Stimulated activated CD4-positive, alpha-beta T cell treated with anti-CD3 and anti-CD28 coated beads, Interleukin-2, amount 100 ng/mL, for 4 hours (primary cell): ENCODE measurements around the gene GALNT18.
"Not testable (repeated sequence)": the region's sequence is repeated elsewhere in the genome, so short reads cannot be mapped to it uniquely, and the experiment has no call there.

Source experiments
- DNase-seq: peaks from one replicate; pipeline ENCODE4 v3.0.0-alpha.2; 2020; ENCODE audit warnings: low read depth

The GALNT18 gene

GRCh38 chr11:11384829-11385228 is 237.0 kb downstream of the GALNT18 start:
- DNase-seq = no peak

GRCh38 chr11:11383995-11384394 is 237.8 kb downstream of the GALNT18 start:
- no peak for DNase-seq

GRCh38 chr11:11382858-11383532 is 238.8 kb downstream of the GALNT18 start:
- DNase-seq = no peak

- no peak for DNase-seq
These were observed 240.2 kb downstream of the GALNT18 start for GRCh38 chr11:11381471-11382105.

GRCh38 chr11:11380883-11381282 is 240.9 kb downstream of the GALNT18 start:
- no peak for DNase-seq

GRCh38 chr11:11380340-11380739 is 241.5 kb downstream of the GALNT18 start:
- DNase-seq = no peak

- no peak for DNase-seq
These were observed 242.1 kb downstream of the GALNT18 start for GRCh38 chr11:11379661-11380060.

GRCh38 chr11:11378184-11378940 is 243.4 kb downstream of the GALNT18 start:
- no peak for DNase-seq

- DNase-seq = no peak
These were observed 247.3 kb downstream of the GALNT18 start for GRCh38 chr11:11374358-11375148.

GRCh38 chr11:11373934-11374333 is 247.9 kb downstream of the GALNT18 start:
- DNase-seq = no peak

- no peak for DNase-seq
These were observed 249.3 kb downstream of the GALNT18 start for GRCh38 chr11:11372461-11372860.

GRCh38 chr11:11370962-11371303 is 250.9 kb downstream of the GALNT18 start:
- no peak for DNase-seq

GRCh38 chr11:11370255-11370961 is 251.4 kb downstream of the GALNT18 start:
- no peak for DNase-seq

GRCh38 chr11:11366793-11367192 is 255.0 kb downstream of the GALNT18 start:
- DNase-seq = no peak

- DNase-seq = no peak
These were observed 258.1 kb downstream of the GALNT18 start for GRCh38 chr11:11363674-11364073.

GRCh38 chr11:11359611-11360010 is 262.2 kb downstream of the GALNT18 start:
- no peak for DNase-seq

GRCh38 chr11:11356842-11357241 is 265.0 kb downstream of the GALNT18 start:
- DNase-seq = no peak

- DNase-seq = not testable (repeated sequence)
These were observed 268.9 kb downstream of the GALNT18 start, which contains the start of gene CSNK2A3 for GRCh38 chr11:11352878-11353277. TSS of gene CSNK2A3 (minus strand) at chr11:11353250. CDS start at chr11:11353119, 131 bp downstream.

GRCh38 chr11:11351851-11352250 is 270.0 kb downstream of the GALNT18 start:
- not testable (repeated sequence) for DNase-seq

GRCh38 chr11:11351042-11351586 is 270.7 kb downstream of the GALNT18 start:
- no peak for DNase-seq

GRCh38 chr11:11349870-11350337 is 271.9 kb downstream of the GALNT18 start:
- no peak for DNase-seq
